OCI-M2 (cell line): ENCODE data around the gene SLC2A4RG.

Source experiments
- DNase-seq: peaks from one replicate; lab custom pipeline; 2025; ENCODE audit not compliant: unreplicated experiment; lab: John Stamatoyannopoulos, UW

Gene SLC2A4RG

DNA sequence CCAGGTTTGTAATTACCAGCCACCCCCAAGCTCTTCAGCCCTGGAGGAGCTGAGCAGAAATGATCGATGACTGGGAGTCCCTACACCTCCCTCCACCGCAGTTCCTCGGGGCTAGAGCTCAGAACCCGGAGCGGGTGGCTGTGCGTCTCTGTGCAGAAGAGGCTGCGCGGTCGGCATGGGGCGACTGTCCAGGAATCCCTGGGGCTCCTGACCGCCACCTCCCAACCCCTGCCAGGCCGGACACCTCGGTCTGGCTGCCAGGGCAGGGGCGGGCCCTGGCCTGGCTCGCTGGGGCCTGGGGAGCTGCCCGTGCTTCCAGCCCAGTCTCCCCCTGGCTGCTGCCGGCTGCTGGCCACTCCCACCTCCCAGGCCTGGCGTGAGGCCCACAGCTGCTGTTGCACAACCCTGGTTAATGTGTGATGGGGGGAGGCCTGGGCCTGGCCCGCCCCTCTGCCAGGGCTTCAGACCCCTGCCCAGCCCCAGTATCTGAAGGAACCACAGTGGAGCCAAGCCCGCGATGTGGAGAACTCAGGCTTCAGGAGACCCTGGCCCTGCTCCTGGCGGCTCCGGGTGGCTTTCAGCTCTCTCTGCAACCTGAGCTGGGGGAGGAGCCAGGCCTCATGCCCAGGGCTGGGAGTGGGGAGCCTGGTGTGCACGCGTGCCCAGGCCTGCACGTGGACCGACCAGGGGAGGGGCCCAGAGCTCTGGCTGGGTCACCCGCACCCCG, 1.2 kb downstream of the SLC2A4RG start:
- DNase-seq: peak; percentile 35

DNA sequence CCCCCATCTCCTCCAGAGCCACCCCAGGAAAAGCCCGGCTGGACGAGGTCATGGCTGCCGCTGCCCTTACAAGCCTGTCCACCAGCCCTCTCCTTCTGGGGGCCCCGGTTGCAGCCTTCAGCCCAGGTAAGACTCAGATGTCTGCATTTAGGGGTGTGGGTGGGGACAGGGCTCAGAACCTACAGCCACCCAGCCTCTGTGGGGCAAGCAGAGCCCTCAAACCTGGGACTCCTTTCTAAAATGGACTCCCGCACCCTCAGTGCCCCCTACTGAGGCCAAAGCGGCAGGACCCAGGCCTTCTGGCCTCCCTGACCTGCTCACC, 1.7 kb downstream of the SLC2A4RG start:
- no peak for DNase-seq

DNA sequence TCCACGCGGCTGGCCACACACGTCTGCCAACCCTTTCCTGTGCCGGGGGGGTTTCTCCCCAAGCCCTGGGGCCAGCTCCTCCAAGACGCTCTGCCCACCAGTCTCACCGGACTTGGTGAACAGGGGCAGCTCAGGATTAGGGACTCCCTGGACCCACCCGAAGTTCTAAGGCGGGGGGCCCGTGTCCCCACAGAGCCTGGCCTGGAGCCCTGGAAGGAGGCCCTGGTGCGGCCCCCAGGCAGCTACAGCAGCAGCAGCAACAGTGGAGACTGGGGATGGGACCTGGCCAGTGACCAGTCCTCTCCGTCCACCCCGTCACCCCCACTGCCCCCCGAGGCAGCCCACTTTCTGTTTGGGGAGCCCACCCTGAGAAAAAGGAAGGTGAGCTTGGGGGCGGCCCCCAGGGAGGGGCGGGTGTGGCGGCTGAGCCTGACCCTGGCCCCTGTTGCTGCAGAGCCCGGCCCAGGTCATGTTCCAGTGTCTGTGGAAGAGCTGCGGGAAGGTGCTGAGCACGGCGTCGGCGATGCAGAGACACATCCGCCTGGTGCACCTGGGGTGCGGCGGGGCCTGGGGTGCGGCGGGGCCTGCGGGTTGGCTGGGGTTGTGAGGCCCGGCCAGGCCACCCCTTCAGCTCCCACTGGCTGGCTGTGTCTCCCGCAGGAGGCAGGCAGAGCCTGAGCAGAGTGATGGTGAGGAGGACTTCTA, 2.3 kb downstream of the SLC2A4RG start:
- DNase-seq: no peak

DNA sequence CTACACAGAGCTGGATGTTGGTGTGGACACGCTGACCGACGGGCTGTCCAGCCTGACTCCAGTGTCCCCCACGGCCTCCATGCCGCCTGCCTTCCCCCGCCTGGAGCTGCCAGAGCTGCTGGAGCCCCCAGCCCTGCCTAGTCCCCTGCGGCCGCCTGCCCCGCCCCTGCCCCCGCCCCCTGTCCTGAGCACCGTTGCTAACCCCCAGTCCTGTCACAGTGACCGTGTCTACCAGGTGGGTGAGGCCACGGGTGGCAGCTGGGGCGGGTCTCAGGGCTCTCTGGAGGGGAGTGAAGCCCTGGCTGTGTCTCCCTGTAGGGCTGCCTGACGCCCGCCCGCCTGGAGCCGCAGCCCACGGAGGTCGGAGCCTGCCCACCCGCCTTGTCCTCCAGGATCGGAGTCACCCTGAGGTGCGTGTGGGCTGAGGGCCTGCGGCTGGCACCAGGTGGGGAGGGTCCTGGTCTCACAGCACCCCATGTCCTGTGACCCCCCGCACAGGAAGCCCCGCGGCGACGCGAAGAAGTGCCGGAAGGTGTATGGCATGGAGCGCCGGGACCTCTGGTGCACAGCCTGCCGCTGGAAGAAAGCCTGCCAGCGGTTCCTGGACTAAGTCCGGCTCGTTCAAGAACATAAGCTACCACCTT, 2.9 kb downstream of the SLC2A4RG start:
- DNase-seq: no peak

DNA sequence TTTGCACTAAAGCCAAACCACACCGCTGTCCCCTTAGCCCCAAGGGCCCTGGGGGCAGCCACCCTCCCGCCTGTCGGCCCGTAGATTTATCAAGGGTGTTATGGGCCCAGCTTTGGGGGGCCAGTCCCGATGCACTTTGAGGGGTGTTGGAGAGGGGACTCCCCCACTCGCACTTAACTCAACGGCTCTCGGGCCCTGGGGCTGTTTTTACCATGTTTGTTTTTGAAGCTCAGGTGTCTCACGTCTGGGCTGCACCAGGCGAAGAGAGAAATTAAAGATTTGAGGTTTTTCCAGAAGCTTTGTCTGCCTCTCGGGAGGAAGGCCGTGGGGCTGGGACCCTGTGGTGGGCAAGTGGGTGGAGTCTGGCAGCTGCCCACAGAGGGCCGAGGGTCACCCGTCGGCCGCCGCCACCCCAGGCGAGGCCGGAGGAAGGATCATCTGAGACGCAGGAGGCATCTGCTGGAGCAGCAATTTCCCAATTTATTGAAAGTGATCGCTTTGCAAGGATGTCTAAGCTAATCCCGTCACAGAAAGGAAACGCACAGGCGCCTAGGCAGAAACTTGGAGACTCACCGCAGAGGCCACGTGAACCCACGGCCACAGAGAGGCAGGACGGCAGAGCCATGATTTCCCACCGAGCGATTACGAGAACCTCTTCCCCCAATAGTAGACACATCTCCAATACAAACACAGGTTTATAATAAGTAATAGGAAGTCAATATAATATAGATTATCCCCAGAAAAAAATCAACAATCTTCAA, 3.8 kb downstream of the SLC2A4RG start:
- no peak for DNase-seq

DNA sequence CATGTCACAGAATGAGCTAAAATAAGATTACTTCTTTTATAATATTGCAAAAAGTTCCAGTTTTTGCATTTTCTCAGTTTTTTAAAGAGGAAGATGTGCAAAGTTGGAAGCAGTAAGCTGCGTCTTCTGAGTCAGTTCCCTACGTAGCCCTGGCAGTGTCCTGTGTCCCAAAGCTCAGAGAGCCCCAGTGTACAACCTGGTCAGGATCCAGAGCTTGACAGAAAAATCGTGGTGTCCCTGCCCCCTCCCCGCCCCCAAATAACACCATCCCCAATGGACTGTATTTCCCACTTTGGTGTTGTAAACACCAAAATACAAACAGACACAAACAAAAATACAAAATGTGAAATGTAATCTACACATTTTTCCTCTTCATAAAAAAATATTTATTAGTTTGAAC, 4.6 kb downstream of the SLC2A4RG start:
- DNase-seq: no peak

DNA sequence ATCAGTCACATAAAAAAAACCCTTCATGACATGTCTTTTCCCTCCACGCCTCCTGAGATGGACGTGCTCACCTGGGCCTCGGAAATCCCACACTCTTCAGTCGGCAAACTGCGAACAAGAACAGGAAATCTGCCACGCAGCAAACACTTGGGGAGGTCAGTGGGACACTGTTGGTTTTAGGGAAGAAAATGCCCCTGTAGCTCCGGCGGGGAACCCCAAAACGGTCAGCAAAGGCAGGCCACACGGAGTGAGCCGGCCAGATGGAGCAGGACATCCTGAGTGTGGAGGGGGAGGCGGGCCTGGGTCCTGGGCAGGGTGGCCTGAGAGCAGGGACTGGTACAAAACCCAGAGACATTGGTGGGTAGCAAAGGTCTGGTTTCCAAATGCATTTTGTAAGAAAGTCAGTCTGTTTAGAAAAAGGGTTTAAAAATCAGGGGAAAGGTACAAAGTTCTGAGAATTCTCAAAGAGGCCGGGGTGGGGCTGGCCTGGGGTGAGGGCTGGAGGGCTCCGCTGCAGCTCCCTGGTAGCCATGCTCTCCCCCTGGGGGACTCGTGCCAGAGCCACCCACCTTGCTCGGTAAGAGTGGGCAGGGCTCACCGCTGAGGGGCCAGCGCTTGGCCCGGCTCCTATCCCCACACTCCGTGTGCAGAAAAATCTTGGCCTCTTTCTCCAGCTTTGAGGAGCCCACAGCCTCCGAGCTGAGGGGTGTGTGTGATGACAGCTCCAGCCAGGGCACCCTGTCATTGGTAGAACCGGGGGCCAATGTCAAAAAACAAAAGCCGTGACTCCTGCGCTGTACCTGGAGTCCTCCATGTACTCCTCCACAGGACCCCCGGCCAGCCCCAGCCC, 5.2 kb downstream of the SLC2A4RG start:
- no peak for DNase-seq

DNA sequence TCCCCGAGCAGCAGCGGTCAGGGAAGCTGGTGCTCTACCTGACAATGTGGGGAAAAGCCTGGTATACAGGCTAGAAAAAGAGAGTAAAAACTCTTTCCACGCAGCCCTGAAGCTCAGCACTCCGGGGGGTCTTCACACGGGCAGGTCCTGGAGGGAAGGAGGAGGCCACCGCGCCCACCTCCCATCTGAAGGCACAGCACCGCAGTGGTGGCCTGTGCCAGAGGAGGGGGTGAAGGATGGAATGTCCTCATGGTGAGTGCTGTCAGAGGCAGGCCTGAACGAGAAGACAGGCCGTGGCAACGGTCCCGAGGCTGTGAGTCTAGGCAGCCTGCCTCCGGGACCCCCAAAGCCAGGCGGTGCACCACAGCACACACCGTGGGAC, 5.8 kb downstream of the SLC2A4RG start:
- no peak for DNase-seq

DNA sequence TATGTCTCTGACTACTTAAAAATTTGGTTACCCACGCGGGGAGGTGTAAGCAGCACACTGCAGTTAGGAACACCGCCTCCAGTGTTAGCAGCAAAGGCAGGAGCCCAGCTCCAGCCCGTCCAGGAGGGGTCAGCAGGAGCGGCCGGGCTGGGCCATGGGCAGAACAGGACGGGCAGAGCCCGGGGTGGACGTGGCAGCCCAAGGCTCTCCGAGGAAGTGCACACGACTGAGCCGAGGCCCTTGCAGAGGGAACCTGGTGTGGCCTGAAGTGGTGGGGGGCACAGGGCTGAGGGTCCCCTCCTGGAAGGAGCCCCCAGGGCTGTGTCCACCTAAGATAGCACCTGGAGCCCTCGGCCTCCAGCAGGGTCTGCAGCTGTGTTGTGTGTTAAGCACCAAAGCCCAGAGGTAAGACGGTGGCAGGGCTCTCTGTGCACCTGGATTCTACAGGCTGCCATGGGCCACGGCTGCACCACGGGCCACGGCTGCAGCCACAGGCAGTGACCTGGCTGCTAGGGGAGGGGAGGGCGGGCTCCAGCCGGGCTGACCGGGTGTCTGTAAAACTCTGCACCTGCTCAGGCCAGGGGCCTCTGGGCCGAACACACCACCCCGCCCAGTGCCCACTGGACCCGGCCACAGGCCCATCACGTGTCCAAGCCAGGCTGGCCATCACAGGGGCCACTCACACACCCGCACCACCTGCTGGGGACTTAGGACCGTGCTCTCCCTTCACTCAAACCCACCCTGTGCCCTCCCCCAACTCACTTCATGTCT, 6.6 kb downstream of the SLC2A4RG start:
- DNase-seq: no peak

DNA sequence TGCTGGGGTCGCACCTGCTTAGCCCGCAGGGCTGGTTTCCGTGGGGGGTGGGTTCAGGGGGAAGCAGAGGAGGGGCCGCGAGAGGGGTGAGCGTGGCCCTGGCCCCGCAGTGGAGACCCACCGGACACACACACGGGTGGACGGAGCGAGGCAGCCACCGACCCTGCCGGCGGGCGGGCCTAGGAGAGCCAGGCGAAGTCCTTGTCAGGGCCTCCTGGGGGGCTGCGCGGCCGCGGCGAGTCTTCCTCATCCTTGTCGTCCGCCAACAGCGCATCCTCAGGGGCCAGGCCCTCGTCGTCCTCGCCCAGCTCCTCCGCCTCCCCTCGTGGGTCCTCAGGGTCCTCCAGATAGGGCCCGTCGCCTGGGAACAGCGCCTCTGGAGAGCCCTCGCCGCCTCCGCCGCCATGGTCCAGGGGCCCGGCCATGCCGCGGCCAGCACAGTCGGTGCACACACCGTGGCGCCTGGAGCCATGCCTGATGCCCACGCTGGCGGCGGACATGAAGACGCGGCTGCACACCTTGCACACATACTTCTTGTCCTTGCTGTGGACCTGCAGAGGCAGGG, 7.3 kb downstream of the SLC2A4RG start:
- no peak for DNase-seq

DNA sequence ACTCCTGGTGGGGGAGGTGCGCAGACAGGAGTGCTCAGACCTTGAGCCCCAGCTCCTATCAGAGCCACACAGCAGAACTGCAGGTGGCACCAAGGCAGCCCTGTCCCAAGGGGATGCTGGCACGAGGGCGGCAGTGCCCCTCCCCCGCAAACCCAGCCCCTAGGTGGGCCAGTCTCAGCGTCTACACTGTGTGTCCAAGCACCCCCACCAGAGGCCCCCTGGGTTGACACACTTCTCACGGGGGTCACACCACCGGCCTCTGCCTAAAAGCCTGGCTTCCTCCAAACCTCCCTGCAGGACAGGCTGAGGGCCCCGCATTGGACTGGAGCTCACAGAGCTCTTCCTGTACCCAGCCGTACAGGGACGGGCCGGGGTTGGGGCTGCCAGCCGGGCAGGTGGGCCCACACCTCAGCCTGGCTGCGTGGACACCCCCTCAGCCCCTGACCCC, 8.1 kb downstream of the SLC2A4RG start:
- no peak for DNase-seq

DNA sequence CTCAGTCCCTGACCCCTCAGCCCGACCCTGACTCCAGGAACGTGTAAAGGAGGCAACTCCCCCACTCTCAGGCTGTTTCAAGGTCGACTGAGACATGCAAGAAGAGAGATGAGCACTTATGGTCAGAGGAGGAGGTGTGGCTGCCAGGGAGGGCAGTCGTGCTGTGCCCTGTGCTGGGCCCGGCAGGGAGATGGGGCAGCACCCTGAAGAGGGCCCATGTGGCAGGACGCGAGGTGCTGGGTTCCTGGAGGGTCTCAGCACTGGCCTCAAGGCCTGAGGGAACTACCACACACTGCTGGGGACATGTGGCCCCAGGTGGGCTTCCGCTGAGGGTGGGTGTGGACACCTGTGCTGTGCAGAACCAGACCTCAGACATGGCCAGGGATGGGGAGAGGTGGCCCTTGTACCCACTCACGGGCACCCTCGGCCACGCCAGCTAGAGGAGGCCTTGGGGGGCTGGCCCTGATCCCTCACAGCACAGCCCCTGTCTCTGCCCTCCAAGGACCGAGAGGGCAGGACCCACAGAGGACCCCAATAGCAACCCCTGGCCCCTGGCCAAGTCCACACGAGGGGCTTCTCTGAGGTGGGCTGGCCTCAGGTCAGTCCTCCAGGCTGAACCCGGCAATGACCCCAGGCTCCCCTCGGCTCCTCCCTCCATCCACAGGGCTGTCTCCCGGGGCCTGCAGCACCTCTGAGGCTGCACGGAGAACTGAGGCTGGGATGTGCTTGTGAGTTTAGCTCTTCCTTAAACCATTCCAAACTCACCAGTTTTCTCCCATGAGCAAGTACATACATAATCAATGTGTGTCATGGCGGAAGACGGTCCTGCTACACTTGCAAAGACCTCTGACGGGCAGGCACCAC, 8.7 kb downstream of the SLC2A4RG start:
- no peak for DNase-seq

DNA sequence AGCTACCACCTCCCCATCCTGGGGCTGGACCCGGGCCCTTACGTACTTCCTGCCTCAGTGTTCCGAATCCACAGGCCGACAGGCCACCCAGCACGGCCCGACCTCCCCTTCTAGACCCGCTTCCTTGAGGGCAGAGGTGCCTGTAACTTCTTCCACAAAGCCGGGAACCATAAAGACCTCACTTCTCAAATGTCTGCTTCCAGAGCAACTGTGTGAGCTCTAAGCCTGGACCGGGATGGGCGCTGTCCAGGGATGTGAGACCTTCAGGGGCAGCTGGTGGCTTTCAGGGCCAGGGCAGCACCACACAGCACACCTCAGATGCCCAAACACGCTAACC, 9.3 kb downstream of the SLC2A4RG start:
- no peak for DNase-seq

DNA sequence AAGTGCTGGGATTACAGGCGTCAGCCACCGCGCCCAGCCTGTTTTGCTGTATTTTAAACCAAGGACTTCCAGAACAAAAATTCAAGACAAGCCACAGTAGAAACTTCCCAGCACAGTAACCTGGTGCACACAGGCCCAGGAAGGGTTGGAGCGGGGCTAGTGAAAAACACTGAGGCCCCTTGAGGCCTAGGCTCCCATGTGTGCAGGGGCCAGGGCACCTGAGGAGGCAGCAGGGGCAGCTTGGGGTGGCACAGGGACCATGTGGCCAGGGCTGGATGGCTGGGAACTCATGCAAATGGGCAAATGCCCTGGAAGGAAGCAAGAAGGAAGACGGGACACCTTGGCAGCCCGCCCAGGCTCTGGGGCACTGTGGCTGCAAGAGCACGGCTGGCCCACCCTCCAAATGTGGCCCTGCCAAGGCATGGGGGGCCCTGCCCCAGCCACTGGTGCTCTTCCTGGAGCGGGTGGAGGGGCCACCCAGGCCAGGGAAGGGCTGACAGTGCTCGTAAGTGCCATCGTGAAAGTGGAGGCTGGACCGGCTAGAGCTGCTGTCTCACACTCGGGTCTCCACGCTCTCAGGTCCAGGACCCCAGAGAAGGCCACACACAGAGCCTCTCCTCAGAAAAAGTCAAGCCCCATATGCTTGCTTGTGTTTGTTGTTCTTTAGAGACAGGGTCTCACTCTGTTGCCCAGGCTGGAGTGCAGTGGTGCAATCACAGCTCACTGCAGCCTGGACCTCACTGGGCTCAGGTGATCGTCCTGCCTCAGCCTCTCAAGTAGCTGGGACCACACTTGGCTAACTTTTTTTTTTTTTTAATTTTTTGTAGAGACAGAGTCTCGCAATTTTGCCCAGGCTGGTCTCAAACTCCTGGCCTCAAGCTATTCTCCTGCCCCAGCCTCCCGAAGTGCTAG, 10.3 kb downstream of the SLC2A4RG start:
- no peak for DNase-seq

DNA sequence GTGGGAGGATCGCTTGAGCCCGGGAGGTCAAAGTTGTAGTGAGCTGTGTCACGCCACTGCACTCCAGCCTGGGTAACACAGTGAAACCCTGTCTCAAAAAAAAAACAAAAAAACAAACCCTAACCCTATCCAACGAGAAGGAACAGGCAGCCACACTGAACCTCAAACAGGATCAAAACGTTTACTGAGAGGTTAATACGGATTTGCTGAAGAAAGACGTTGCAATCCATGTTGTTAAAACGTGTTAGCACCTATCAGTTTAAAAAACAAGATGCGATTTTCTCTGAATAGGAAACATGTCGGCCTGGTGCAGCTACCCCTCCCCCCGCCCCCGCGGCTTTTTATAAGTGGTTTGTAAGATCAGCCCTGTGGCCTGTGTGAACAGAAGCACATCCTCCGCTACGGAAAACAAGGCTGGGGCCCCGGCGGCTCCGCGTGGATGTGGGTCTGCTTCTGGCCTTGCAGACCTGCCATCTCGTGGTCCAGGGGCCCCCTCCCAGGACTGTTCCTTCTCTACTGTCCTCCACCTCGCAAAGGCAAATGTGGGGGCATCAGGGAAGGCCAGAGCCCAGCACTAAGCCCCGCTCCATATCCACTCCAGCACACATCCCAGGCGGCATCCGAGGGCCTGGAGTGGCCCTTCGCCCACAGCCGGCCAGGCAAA, 11.4 kb downstream of the SLC2A4RG start:
- DNase-seq: no peak

DNA sequence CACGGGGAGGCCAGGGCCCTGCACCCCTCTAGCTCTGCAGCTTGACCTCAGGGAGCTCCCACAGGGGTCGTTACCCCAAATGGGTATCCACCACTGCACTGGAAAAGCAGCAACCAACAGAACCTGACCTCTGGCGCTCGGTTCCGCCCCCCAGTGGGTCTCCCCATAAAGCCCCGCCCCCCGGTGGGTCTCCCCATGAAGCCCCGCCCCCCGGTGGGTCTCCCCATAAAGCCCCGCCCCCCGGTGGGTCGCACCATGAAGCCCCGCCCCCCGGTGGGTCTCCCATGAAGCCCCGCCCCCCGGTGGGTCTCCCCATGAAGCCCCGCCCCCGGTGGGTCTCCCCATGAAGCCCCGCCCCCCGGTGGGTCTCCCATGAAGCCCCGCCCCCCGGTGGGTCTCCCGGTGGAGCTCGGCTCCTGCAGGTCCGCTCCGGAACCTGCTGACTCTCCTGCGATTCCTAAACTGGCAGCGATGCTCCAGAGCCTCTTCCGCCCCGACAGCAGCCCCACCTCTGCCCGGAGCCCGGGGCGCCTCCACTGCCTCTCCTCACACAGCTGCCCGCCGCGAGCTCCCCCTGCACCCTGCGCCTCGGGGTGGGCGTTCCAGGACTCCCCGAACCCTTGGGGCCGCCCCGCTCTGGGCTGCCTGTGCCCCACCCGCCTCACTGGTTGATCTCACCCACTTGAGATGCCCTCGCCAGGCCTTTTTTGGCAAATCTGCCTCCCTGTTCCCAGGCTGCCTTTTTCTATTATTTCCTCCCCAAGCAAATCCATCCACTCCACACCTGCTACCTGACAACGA, 12.1 kb downstream of the SLC2A4RG start:
- DNase-seq: no peak
